Cardiac fibroblast (primary cell): Measurements from ENCODE around the gene CERKL.

ENCODE experiments used
- DNase-seq, 2 donors: peaks; one replicate each; pipeline versions ENCODE4 v3.0.0 to v3.0.0-alpha.2; 2010; ENCODE audit warnings: low read depth in 2 of 2
- H3K4me3 ChIP-seq, 2 donors: replicated peaks in 1 of 2; 1 replicate in 1 of 2; 2 replicates in 1 of 2; pipeline ENCODE4 v1.5.1; 2011; ENCODE audit warnings: low read depth in 2 of 2, low read length in 2 of 2, mild to moderate bottlenecking in 2 of 2, moderate library complexity in 1 of 2
- CTCF ChIP-seq: IDR thresholded peaks from one replicate; pipeline ENCODE4 v1.5.1; 2011; ENCODE audit warnings: low read depth, mild to moderate bottlenecking, low read length, inconsistent platforms

Gene CERKL

GRCh38 chr2:181578829-181579228 lies 78.1 kb downstream of the CERKL start:
- no peak for DNase-seq
- no peak overlapping the region for H3K4me3 ChIP-seq
- no peak for TF ChIP-seq CTCF

GRCh38 chr2:181576431-181576830 lies 80.5 kb downstream of the CERKL start:
- no peak for TF ChIP-seq CTCF
- no peak for DNase-seq

DNA sequence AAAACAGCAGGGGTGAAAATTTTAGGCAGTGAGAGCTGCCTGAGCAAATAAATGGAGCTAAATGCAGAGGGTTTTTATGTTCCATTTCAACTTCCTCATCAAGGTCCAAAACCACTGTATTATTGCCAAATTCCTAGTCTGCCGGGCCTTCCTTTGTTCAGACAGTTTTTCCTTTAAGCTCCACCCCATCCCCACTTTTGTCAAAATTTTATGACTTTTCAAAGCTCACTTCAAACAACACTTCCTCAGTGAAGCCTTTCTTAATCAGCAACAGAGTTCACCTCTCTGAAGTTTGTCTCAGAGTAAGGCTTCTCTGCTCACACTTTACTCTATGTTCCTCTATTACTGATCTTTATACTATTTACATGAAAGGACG lies 81.3 kb downstream of the CERKL start:
- DNase-seq, result no peak
- no peak for TF ChIP-seq CTCF
- no peak overlapping the region for H3K4me3 ChIP-seq

More at GRCh38 chr2:181576431-181576830, 80.5 kb downstream of the CERKL start:
- no peak overlapping the region for H3K4me3 ChIP-seq

DNA sequence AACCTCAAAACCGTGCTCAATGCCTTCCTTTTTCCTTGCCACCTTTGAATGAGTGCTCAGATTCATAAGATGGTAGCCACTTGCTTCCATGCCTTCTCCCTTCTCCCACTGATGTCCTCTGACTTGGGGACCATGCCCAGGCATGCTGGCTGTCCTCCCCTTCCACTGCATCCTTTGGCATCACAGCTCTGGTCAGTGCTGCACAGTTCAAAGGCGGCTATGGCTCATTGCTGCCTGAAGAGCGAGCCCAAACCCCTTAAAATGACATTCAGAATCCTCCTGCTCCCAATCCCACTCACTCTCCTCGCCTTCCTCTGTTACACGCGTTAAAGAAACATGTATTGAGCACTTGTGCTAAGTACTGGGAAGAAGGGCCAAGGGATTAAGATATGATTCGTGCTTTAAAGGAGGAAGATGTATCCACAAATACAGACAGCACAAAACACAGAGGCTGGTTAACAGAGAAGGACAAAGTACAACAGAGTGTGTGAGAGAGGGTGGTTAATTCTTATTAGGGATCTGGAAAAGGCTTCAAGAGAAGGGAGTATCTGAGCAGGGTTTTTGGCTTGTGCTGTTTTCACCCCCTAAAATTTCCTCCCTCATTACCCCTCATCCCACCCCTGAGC lies 81.8 kb downstream of the CERKL start:
- no peak overlapping the region for H3K4me3 ChIP-seq
- DNase-seq, result no peak
- TF ChIP-seq CTCF, result no peak

DNA sequence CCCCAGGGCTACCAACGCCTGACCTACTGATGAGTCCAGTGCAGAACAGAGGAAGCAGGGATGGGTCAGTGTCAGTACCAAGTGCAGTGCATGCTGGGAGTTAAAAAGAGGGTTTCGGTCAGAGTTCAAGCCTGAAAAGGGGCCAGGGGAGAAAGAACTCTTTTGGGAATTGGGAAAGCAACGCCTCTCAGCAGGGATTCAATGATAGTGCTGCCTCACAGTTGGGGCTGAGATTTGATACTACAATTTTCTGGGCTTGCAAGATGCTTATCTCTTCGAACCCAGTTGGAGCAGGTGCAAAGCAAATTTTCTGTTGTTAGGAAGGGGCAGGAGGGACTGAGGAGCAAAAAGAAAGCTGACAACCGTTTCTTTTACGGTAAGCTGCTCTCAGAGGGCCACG lies 82.6 kb downstream of the CERKL start:
- H3K4me3 ChIP-seq, result no peak overlapping the region
- no peak for TF ChIP-seq CTCF
- no peak for DNase-seq

DNA sequence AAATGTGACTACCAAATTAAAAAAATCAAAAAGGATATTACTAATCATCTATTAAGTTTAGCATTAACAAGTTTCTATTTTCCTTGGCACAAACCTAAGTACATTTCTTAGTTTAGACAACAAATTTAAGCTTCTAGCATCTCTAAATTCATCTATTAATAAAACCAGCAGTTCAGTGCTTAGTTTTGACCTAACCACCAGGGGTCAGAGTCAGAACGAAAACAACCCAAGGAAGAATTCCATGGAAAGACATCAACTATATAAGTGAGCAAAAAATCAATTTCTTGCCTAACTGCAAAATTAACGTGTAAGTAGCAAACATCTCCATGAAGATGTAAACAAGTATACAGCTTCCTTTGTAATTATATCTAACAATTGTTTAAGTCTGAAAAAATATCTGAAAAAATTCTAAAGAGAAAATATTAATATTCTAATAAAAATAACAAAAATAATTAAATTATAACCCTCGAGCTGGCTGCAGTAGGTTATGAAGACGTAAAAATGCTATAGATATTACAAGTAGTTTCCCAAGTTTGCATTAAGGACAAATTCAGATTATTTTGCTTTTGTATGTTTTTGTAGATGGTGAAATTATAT lies 83.7 kb downstream of the CERKL start:
- no peak overlapping the region for H3K4me3 ChIP-seq
- peak; percentile 51 for TF ChIP-seq CTCF
- DNase-seq, result peak; percentile 52 to 60
